ENCODE measurements around the gene TCAP.

DNA sequence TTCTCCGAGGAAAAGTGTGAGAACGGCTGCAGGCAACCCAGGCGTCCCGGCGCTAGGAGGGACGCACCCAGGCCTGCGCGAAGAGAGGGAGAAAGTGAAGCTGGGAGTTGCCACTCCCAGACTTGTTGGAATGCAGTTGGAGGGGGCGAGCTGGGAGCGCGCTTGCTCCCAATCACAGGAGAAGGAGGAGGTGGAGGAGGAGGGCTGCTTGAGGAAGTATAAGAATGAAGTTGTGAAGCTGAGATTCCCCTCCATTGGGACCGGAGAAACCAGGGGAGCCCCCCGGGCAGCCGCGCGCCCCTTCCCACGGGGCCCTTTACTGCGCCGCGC is 34.6 kb downstream of the TCAP start, which contains the start of gene ERBB2:
- TF ChIP-seq, protein P1, sequence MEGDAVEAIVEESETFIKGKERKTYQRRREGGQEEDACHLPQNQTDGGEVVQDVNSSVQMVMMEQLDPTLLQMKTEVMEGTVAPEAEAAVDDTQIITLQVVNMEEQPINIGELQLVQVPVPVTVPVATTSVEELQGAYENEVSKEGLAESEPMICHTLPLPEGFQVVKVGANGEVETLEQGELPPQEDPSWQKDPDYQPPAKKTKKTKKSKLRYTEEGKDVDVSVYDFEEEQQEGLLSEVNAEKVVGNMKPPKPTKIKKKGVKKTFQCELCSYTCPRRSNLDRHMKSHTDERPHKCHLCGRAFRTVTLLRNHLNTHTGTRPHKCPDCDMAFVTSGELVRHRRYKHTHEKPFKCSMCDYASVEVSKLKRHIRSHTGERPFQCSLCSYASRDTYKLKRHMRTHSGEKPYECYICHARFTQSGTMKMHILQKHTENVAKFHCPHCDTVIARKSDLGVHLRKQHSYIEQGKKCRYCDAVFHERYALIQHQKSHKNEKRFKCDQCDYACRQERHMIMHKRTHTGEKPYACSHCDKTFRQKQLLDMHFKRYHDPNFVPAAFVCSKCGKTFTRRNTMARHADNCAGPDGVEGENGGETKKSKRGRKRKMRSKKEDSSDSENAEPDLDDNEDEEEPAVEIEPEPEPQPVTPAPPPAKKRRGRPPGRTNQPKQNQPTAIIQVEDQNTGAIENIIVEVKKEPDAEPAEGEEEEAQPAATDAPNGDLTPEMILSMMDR (IDR thresholded peaks at IDR 0.05; ENCODE audit: low read length) = no peak
- TF ChIP-seq EZH2 (IDR thresholded peaks at IDR 0.05; ENCODE audit: borderline replicate concordance, low read length) = no peak

Measured in OCI-LY1 (cell line).